HG03025 (cell line): ENCODE measurements around the gene PODXL.
"Not testable (repeated sequence)": the region's sequence is repeated elsewhere in the genome, so short reads cannot be mapped to it uniquely, and the experiment has no call there.

Source experiments
- ATAC-seq: cut with Tn5 transposase; IDR thresholded peaks from one replicate; pipeline ENCODE4 v1.9.1; 2021; ENCODE audit warnings: mild to moderate bottlenecking, moderate library complexity; ENCODE audit not compliant: unreplicated experiment, low FRiP score

Gene PODXL

DNA sequence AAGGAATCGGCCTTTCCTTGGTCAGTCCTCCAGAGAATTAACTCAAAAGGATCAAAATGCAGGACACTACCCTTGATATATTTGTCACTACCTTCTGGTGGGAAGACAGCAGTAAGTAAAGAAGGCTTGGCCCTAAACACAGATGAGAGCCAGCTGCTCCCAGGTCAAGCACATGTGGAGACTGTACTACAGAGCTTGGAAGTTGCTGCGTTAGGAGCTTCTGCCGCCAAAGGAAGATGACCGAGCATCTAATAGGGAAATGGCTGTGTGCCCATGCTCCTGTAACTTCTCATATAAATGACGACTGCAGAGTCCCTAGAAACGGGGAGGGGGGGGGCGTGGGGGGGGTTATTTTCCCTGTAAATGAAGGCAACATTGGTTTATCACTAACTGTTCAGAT, 59.0 kb downstream of the PODXL start:
- ATAC-seq = no peak

GRCh38 chr7:131495669-131496498, 60.5 kb downstream of the PODXL start:
- no peak for ATAC-seq

GRCh38 chr7:131494182-131494581, 62.2 kb downstream of the PODXL start:
- no peak for ATAC-seq

DNA sequence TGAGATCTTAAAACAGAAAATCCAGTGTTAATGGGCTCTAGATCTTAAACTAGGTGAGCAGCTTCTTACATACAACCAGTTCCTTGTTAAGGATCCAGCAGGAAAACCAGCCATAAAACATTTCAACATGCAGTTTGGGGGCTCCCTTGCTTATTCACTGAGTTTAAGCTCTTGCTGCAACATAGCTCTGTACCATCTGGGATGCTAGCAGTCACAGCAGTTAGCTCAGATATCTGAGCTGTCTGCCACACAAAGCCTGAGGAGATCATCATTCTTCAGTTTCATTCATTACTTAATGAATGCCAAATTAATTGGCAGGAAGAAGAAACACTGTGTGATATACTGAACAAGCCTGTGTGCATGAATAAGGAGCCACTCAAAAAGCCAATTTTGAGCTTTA, 62.8 kb downstream of the PODXL start:
- ATAC-seq = no peak

DNA sequence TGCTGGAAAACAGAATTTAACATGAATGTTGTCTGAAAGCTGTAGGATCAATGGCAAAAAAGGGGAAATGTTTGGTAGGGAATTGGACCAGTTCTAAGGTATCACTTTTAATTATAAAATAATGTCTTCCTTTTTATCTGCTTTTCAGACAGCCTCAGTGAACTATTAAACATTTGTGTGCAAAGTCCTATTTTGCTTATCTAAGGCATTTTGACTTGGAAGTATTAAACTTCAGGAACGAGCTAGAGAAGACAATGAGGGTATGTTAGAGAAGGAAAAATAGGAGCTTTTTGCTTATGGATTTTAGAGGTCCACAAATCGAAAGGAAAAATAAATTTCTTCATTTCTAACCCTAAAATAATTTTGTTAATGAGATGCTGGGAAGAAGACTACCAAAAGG, 63.3 kb downstream of the PODXL start:
- ATAC-seq = no peak

DNA sequence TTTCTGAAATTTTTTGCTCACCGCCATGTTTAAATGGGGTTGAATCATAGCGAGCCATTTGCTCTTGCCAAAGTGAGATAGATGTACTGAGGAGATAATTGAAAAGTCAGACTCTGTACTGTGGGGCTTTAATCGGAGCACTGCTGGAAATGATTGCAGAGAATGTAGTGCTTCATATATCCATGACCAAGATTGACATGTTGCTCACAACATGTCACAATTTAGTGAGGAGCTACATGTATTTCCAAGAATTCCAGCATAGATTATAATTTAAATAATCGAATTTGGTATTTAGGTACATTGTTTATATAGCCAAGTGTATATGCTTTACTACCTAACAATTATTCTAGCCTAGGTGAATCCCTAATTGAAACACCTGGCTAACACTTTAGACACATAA, 66.5 kb downstream of the PODXL start:
- ATAC-seq = no peak

GRCh38 chr7:131489196-131489595, 67.2 kb downstream of the PODXL start:
- no peak for ATAC-seq

DNA sequence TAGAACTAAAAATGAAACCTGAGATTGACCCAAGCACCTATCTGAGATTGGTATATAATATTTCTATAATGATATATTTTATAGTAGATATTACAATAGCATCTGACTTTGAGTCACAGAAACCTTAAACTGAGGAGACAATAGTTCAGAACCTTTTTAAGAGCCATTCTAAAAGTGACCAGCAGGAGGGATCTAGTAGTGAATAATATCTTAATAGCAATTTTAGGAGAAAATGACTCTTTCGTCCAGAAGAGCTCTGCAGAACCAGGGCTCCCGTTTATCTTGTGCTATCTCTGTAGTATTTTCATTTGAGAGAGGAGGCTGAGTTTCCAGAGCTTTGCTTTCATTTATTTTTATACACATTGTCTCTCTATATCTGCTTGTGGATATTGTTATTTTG, 68.1 kb downstream of the PODXL start:
- ATAC-seq = no peak

GRCh38 chr7:131487217-131487616, 69.2 kb downstream of the PODXL start:
- ATAC-seq = no peak

GRCh38 chr7:131486346-131486745, 70.1 kb downstream of the PODXL start:
- no peak for ATAC-seq

GRCh38 chr7:131483586-131483985, 72.8 kb downstream of the PODXL start:
- ATAC-seq = no peak

DNA sequence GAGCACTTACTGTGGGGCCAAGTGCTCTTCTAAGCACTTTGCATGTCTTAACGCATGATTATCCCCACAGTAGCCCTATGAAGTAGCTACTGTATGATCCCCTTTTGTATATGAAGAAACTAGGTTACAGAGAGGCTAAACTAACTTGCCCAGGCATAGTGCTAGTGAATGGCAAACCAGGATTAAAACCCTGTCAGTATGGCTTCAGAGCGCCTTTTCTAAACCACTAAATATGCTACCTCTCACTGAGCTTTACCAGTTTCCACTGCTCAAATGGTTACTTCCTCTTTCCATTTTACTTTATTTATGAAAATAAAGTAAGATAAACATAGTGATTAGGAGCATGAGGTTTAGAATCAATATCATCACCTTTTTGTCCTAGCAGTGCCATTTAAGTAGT, 73.6 kb downstream of the PODXL start:
- no peak for ATAC-seq

DNA sequence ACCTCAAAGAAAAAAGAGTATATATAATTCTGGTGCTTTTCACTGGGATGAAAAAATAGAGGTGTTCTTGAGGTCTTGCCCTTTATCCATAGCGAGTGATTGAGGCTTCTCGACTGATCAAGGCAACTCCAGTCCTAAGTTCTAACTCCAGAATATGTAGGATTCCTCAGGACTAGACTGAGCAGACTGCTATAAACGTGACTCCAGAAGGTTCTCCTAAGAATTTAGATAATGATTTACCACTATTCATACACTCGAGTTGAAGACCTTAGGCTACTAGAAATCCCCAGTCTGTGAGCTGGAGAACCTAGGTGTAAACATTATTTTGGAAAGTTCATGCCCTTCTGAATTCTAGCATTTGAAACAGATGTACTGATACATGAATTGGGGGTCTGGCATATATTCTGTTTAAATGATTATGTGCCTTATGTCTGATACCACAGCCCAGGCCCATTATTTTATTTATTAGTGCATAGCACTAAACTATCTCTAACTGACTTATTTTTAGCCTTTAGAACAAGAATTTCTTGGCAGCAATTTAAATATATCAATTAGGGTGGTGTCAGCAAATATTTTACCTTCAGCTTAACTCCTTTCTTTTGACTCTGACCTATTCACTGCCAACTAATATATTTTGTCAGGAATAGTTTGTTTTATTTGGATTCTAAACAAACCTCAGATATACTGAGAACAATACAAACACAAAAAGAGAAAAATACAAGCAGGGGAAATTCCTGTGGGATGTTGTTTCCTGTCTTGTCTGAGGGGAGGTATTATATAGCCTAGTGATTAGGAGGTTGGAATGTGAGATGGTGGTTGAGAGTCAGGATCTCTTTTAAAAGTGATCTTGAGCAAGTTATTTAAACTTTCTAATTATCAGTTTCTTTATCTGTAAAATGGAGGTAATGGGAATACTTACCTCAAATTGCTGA, 75.8 kb downstream of the PODXL start:
- ATAC-seq = no peak

- no peak for ATAC-seq
Observed at GRCh38 chr7:131476740-131477139, 79.7 kb downstream of the PODXL start.

GRCh38 chr7:131471250-131472004, 85.0 kb downstream of the PODXL start:
- no peak for ATAC-seq

DNA sequence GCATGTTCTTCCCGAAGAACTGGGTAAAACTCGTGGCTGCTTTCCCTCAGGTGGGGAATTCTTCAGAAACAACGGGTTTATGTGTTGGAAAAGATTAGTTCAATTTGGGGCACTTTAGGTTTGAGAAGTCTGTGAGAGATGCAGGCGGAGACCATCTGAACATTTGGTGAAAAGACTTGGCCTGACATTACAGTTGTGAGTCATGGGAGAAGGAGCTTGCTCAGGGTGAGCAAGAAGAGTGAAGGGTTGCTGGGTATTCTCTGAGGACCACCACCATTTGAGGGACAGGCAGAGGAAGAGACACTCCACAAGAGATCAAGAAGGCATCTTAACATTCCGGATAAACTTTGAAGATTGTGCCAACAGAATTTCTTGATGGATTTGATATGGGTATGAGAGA, 88.6 kb downstream of the PODXL start:
- no peak for ATAC-seq

- no peak for ATAC-seq
Observed at GRCh38 chr7:131466735-131467365, 89.6 kb downstream of the PODXL start.

- ATAC-seq = not testable (repeated sequence)
Observed at GRCh38 chr7:131462715-131463114, 93.7 kb downstream of the PODXL start.

DNA sequence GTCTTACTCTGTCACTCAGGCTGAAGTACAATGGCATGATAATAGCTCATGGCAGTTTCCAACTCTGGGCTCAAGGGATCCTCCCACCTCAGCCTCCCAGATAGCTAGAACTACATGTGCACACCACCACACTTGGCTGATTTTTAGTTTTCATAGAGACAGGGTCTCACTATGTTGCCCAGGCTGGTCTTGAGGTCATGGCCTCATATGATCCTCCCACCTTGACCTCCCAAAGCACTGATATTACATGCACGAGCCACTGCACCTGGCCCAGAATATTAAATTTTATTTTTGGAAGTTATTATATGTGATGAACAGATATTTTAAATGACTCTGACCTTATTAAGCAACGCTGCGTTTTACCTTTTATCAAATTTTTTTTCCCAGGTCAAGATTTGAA, 94.4 kb downstream of the PODXL start:
- ATAC-seq = no peak

GRCh38 chr7:131459256-131459655, 97.2 kb downstream of the PODXL start:
- ATAC-seq = no peak
